ENCODE measurements around the gene SMAD3.

- TF ChIP-seq CTCF (IDR thresholded peaks at IDR 0.05) (no peak), POLR2A (IDR thresholded peaks at IDR 0.05) (no peak)
Observed at GRCh38 chr15:67051088-67052045, 14.0 kb upstream of the SMAD3 start.

All from body of pancreas (tissue), 4 donors.